ENCODE measurements around the gene LRRC36.
"Not testable (repeated sequence)": the region's sequence is repeated elsewhere in the genome, so short reads cannot be mapped to it uniquely, and the experiment has no call there.

The LRRC36 gene

DNA sequence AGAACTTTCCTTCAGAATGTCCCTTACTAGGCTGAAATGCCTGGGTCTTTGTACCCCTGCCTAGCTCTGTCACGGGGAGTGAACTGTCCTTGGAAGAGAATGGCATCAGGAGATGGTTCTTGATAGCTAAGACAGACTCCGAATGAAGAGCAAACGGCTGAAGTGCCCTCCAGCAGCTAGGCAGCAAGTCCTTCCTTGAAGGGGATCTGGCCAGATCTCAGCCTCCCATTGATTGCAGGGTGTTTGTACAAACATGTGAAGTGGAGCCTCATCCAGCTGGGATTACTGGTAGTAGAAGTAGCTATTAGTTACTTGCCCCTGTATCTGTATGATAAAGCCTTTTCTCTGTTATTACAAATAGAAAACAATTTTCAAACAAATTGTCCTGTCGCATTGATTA, 30.9 kb downstream of the LRRC36 start:
- H3K9me3 ChIP-seq (ENCODE audit: insufficient read depth, low read depth, low read length), result no peaks in the 10 kb centered on the region
- H3K4me1 ChIP-seq (ENCODE audit: insufficient read depth, low read length, poor library complexity, severe bottlenecking), result peaks cover 16% of the 10 kb centered on the region
- H3K4me2 ChIP-seq (ENCODE audit: low read depth, low read length, poor library complexity, severe bottlenecking), result no peak overlapping the region
- H3K36me3 ChIP-seq (ENCODE audit: insufficient read depth, low read length), result no peaks in the 10 kb centered on the region
- TF ChIP-seq EZH2phosphoT487 (IDR thresholded peaks at IDR 0.05; ENCODE audit: borderline replicate concordance), result no peak
- TF ChIP-seq CTCF (conservative IDR thresholded peaks at IDR 0.05; ENCODE audit: low read length), result no peak
- no peak overlapping the region for H3K9ac ChIP-seq (ENCODE audit: low read depth, low read length, poor library complexity, severe bottlenecking)
- no peaks in the 10 kb centered on the region for H3K9me2 ChIP-seq (replicated peaks; ENCODE audit: low read depth, low read length)
- no peaks in the 10 kb centered on the region for H3K27me3 ChIP-seq (ENCODE audit: insufficient read depth, low read length, poor library complexity, severe bottlenecking)
- no peak overlapping the region for H3K4me3 ChIP-seq (ENCODE audit: low read length, poor library complexity, severe bottlenecking)
- H3K79me2 ChIP-seq (ENCODE audit: insufficient read depth, low read length), result no peaks in the 10 kb centered on the region
- H4K20me1 ChIP-seq (ENCODE audit: insufficient read depth, low read length, poor library complexity, severe bottlenecking), result no peaks in the 10 kb centered on the region
- no peaks in the 10 kb centered on the region for H3F3A ChIP-seq (ENCODE audit: low read depth)
- no peak overlapping the region for H2AFZ ChIP-seq (ENCODE audit: low read length)

- H2AFZ ChIP-seq (ENCODE audit: low read length); H3K4me3 ChIP-seq (ENCODE audit: low read length, poor library complexity, severe bottlenecking); H3F3A ChIP-seq (ENCODE audit: low read depth); H3K79me2 ChIP-seq (ENCODE audit: insufficient read depth, low read length); H3K9me3 ChIP-seq (ENCODE audit: insufficient read depth, low read depth, low read length); H3K36me3 ChIP-seq (ENCODE audit: insufficient read depth, low read length); H3K27me3 ChIP-seq (ENCODE audit: insufficient read depth, low read length, poor library complexity, severe bottlenecking); H4K20me1 ChIP-seq (ENCODE audit: insufficient read depth, low read length, poor library complexity, severe bottlenecking); H3K4me2 ChIP-seq (ENCODE audit: low read depth, low read length, poor library complexity, severe bottlenecking); H3K9ac ChIP-seq (ENCODE audit: low read depth, low read length, poor library complexity, severe bottlenecking); H3K9me2 ChIP-seq (replicated peaks; ENCODE audit: low read depth, low read length): not testable (repeated sequence)
- peaks cover 19% of the 10 kb centered on the region for H3K4me1 ChIP-seq (ENCODE audit: insufficient read depth, low read length, poor library complexity, severe bottlenecking)
These were observed 33.1 kb downstream of the LRRC36 start for GRCh38 chr16:67359540-67360269.

GRCh38 chr16:67361038-67361437, 34.4 kb downstream of the LRRC36 start:
- H4K20me1 ChIP-seq (ENCODE audit: insufficient read depth, low read length, poor library complexity, severe bottlenecking), result no peaks in the 10 kb centered on the region
- no peaks in the 10 kb centered on the region for H3K9me2 ChIP-seq (replicated peaks; ENCODE audit: low read depth, low read length)
- H3K36me3 ChIP-seq (ENCODE audit: insufficient read depth, low read length), result no peaks in the 10 kb centered on the region
- no peaks in the 10 kb centered on the region; the same call in 1 of the 2 replicates for H3F3A ChIP-seq (ENCODE audit: low read depth)
- H2AFZ ChIP-seq (ENCODE audit: low read length), result no peak overlapping the region
- H3K27me3 ChIP-seq (ENCODE audit: insufficient read depth, low read length, poor library complexity, severe bottlenecking), result no peaks in the 10 kb centered on the region
- H3K4me2 ChIP-seq (ENCODE audit: low read depth, low read length, poor library complexity, severe bottlenecking), result no peak overlapping the region
- no peak for TF ChIP-seq CTCF (conservative IDR thresholded peaks at IDR 0.05; ENCODE audit: low read length)
- TF ChIP-seq EZH2phosphoT487 (IDR thresholded peaks at IDR 0.05; ENCODE audit: borderline replicate concordance), result no peak
- peaks cover 25% of the 10 kb centered on the region for H3K4me1 ChIP-seq (ENCODE audit: insufficient read depth, low read length, poor library complexity, severe bottlenecking)
- H3K79me2 ChIP-seq (ENCODE audit: insufficient read depth, low read length), result no peaks in the 10 kb centered on the region
- H3K4me3 ChIP-seq (ENCODE audit: low read length, poor library complexity, severe bottlenecking), result no peak overlapping the region
- H3K9me3 ChIP-seq (ENCODE audit: insufficient read depth, low read depth, low read length), result no peaks in the 10 kb centered on the region
- no peak overlapping the region for H3K9ac ChIP-seq (ENCODE audit: low read depth, low read length, poor library complexity, severe bottlenecking)

Data from Loucy (cell line).